HUES6 (cell line): Measurements from ENCODE around the gene PIGL.
"Not testable (repeated sequence)": the region's sequence is repeated elsewhere in the genome, so short reads cannot be mapped to it uniquely, and the experiment has no call there.

Experiments used
- H3K27ac ChIP-seq: 2 replicates; pipeline ENCODE4 v1.7.0; 2013; ENCODE audit warnings: low read depth, mild to moderate bottlenecking, low read length, inconsistent platforms
- H3K27me3 ChIP-seq: 2 replicates; pipeline ENCODE4 v1.6.1; 2013; ENCODE audit warnings: low read length; ENCODE audit not compliant: control insufficient read depth, insufficient read depth
- H3K36me3 ChIP-seq: 2 replicates; pipeline ENCODE4 v1.6.1; 2013; ENCODE audit warnings: low read length; ENCODE audit not compliant: control insufficient read depth, insufficient read depth
- H3K4me1 ChIP-seq: 2 replicates; pipeline ENCODE4 v1.6.1; 2013; ENCODE audit warnings: low read length; ENCODE audit not compliant: control insufficient read depth, insufficient read depth
- H3K4me3 ChIP-seq: 2 replicates; pipeline ENCODE4 v1.5.1; 2013; ENCODE audit warnings: low read depth, low read length
- H3K9ac ChIP-seq: one replicate; pipeline ENCODE4 v1.6.1; 2013; ENCODE audit warnings: mild to moderate bottlenecking, low read length
- H3K9me3 ChIP-seq: 2 replicates; pipeline ENCODE4 v1.6.1; 2013; ENCODE audit warnings: low read depth, low read length; ENCODE audit not compliant: control insufficient read depth, insufficient read depth

PIGL gene

DNA sequence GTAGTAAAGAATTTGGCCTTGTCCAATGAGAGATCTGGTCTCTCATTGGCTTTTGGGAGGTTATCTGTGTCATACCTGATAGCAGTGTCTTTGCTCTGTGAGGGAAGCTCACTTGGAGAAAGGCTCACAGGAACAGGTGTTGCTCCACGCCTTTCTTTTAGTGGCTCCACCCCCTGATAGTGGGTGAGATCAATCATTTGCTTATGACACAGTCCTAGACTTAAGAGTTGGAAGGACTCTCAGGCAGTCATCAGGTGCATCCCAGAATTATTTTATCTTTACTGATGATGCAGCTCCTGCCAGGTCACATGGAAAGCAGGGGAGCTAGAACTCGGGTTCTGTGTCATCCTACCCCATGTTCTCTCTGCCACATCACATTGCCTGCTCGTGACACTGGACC is 76.9 kb downstream of the PIGL start:
- no peak overlapping the region for H3K4me3 ChIP-seq
- H3K9me3 ChIP-seq = no peaks in the 10 kb centered on the region
- H3K9ac ChIP-seq = no peak overlapping the region
- H3K4me1 ChIP-seq = peaks cover 11% of the 10 kb centered on the region
- no peak overlapping the region for H3K27ac ChIP-seq
- no peaks in the 10 kb centered on the region for H3K36me3 ChIP-seq
- H3K27me3 ChIP-seq = no peaks in the 10 kb centered on the region

DNA sequence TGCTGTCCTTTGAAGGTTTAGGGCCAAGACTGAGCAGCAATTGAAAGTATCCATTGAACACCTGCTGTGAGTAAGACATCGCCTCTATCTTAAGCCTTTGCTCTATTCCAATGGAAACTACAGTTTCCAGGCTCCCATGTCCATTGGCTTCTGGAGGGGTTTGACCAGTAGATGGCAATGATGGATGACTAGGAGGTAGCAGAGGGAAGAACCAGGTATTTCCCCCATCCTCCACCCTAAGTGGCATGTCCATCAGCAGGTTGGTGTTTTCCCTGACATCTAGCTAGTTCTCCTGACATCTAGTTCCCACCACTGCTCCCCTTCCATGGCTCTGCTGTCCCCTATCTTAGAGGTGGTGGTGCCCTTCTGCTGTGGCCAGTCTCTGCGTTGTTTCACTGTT is 77.5 kb downstream of the PIGL start:
- Histone ChIP-seq H3K4me3 (no peak overlapping the region), H3K27ac (no peak overlapping the region), H3K4me1 (peaks cover 11% of the 10 kb centered on the region)

DNA sequence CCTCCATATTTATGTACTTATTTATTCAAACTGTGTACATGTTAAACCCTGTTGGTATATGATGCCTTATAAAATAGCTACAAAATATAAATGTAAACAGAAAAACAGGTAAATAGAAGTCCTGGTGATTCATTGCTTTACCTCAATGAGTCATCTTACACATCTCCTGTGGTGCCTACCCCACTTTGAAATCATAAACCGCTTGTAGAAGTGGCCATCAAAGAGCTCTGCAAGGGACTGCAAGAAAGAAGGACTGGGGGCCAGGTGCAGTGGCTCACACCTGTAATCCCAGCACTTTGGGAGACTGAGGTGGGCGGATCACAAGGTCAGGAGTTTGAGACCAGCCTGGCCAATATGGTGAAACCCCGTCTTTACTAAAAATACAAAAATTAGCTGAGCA is 79.1 kb downstream of the PIGL start:
- H3K27me3 ChIP-seq, H3K36me3 ChIP-seq, H3K27ac ChIP-seq, H3K4me3 ChIP-seq, H3K9me3 ChIP-seq, H3K9ac ChIP-seq: not testable (repeated sequence)
- peaks cover 11% of the 10 kb centered on the region for H3K4me1 ChIP-seq

More for the DNA sequence above, 77.5 kb downstream of the PIGL start:
- H3K9me3 ChIP-seq = no peaks in the 10 kb centered on the region
- no peaks in the 10 kb centered on the region for H3K27me3 ChIP-seq
- no peak overlapping the region for H3K9ac ChIP-seq
- H3K36me3 ChIP-seq = no peaks in the 10 kb centered on the region

DNA sequence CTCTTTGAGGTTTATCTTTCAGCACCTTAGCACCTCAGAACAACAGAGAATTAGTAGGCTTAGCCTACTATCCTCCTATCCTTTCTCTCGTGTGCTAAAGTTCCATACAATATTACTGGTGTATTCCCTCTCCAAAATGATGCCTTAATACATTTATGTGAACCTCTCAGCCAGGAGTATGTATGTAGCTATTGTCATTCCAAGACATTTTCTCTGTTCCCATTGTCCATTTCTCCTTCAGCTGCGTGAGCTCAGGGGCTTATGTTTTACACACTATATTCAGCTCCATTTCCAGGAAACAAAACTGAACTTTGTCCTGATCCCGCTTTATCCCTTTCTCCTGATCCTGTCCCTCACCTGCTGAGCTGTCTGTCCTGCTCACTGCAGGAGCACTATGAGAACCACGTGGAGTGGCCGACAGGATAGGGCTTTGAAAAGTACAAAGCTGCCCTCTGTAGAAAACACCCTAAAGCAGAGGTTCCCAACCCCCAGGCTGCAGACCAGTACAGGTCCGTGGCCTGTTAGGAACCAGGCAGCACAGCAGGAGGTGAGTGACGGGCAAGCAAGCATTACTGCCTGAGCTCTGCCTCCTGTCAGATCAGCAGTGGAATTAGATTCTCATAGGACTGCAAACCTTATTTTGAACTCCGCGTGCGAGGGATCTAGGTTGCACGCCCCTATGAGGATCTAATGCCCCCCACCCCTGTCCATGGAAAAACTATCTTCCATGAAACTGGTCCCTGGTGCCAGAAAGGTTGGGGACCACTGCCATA is 80.5 kb downstream of the PIGL start:
- Histone ChIP-seq H3K27ac (no peak overlapping the region), H3K9me3 (no peaks in the 10 kb centered on the region), H3K9ac (no peak overlapping the region)

DNA sequence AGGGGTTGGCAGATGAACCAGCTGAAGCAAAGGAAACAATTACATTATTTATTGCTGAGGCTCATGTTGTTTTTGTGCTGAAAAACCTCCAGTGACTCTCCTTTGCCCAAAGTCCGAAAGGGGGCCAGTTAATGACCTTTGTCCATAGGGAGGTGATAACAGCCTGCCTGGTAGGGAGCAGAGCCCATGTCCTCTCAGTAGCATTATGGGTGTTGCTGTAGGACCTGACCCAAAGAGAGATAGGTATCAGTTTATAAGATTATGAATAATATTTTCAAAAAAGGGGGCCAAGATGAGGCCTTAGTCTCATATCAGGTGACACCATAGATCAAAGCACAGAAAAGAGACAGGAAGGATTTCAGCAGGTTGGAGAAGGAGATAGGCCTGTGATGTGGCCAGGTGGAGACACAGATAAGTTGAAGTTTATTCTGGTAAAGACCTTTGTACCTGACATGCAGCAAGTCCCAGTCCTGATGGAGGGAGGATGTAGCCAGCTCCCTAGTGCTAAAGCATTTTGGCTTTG is 81.2 kb downstream of the PIGL start:
- Histone ChIP-seq H3K36me3 (peaks cover 13% of the 10 kb centered on the region), H3K27ac (no peak overlapping the region), H3K9ac (no peak overlapping the region), H3K4me1 (peaks cover 11% of the 10 kb centered on the region), H3K4me3 (no peak overlapping the region), H3K27me3 (no peaks in the 10 kb centered on the region), H3K9me3 (no peaks in the 10 kb centered on the region)

More for the DNA sequence above, 80.5 kb downstream of the PIGL start:
- H3K27me3 ChIP-seq = no peaks in the 10 kb centered on the region
- H3K36me3 ChIP-seq = peaks cover 13% of the 10 kb centered on the region
- no peak overlapping the region for H3K4me3 ChIP-seq
- peaks cover 11% of the 10 kb centered on the region for H3K4me1 ChIP-seq

DNA sequence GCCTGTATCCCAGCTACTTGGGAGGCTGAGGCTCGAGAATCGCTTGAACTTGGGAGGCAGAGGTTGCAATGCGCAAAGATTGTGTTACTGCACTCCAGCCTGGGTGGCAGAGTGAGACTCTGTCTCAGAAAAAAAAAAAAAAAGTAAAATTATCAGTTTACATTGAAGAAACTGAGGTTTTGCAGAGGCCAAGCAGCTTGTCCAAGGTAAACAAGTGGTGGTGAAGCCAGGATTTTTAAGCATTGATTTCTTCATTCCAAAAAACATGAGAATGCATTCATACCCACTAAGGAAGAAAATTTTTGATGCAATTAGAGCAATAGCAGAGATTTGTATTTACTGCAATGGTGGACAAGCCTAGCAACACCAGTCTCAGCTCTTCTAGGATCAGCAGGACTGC is 83.5 kb downstream of the PIGL start:
- Histone ChIP-seq H3K9ac (no peak overlapping the region), H3K9me3 (no peaks in the 10 kb centered on the region), H3K36me3 (peaks cover 13% of the 10 kb centered on the region), H3K27me3 (no peaks in the 10 kb centered on the region), H3K27ac (no peak overlapping the region), H3K4me3 (no peak overlapping the region), H3K4me1 (peaks cover 11% of the 10 kb centered on the region)

DNA sequence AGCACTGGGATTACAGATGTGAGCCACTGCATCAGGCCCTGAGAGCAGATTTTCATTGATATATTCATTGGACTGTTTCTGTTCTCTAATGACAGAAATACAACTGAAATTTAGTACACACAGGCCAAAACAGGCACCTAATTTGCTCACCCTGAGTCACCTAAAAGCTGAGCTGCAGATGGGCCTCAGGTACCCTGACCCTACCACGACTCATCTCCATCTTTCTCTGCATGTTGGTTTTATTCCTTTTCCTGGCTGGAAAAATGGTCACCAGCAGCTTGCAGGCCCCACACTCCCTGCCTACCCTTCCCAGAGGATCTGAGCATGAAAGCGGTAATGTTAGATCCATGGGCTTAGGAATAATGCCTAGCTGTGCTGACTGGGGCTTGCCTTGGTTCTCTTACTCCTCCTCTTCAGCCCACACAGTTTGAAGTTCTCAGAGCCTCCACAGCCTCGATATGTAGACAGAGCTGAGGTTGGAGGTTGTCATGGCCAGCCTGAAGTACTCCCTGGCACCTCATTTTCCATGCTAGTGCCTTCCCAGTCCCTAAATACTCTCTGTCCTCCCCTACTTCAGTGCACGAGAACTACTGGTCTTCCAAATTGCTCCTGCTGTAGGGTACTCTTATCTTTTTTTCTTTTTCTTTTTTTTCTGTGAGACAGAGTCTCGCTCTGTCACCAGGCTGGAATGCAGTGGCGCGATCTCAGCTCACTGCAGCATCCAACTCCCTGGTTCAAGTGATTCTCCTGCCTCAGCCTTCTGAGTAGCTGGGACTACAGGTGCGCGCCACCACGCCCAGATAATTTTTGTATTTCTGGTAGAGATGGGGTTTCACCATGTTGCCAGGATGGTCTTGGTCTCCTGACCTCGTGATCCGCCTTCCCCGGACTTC is 85.2 kb downstream of the PIGL start:
- H3K27ac ChIP-seq = no peak overlapping the region
- H3K9ac ChIP-seq = no peak overlapping the region
- H3K27me3 ChIP-seq = no peaks in the 10 kb centered on the region
- no peak overlapping the region for H3K4me3 ChIP-seq
- H3K4me1 ChIP-seq = peaks cover 8% of the 10 kb centered on the region
- H3K9me3 ChIP-seq = no peaks in the 10 kb centered on the region
- peaks cover 13% of the 10 kb centered on the region for H3K36me3 ChIP-seq

DNA sequence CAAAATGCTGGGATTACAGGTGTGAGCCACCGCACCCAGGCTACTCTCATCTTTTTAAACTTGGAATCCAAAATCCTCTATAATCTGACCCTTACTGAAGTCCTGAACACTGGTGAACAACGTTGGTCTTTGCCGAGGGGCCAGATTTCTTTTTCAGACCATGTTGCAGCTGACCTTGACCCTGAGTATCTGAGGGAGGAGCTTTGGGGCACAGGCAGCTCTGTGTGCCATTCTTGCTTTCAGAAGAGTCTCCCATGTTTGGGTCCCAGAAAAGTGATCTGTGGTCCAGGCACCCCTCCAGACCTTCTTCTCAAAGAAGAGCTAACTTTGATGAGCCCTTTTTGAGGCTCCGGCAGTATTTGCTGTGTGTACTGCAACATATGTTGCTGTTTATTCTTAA is 85.8 kb downstream of the PIGL start:
- Histone ChIP-seq H3K36me3 (peaks cover 13% of the 10 kb centered on the region), H3K27ac (no peak overlapping the region), H3K4me1 (peaks cover 2% of the 10 kb centered on the region; the same call in 1 of the 2 replicates), H3K27me3 (no peaks in the 10 kb centered on the region), H3K9me3 (no peaks in the 10 kb centered on the region), H3K4me3 (no peak overlapping the region), H3K9ac (no peak overlapping the region)

DNA sequence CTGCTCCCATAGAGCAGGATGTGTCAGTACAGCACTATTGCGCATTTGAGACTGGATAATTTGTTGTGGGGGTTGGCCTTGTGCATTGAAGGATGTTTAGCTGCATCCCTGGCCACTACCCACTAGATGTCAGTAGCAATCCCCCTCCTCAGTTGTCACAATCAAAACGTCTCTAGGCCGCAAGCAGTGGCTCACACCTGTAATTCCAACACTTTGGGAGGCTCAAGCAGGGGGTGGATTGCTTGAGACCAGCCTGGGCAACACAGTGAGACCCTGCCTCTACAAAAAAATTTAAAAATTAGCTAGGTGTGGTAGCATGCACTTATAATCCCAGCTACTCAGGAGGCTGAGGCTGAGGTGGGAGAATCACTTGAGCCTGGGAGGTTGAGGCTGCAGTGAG is 87.8 kb downstream of the PIGL start:
- no peaks in the 10 kb centered on the region for H3K4me1 ChIP-seq
- H3K4me3 ChIP-seq = no peak overlapping the region
- no peaks in the 10 kb centered on the region for H3K9me3 ChIP-seq
- H3K27ac ChIP-seq = no peak overlapping the region
- H3K36me3 ChIP-seq = peaks cover 12% of the 10 kb centered on the region
- H3K27me3 ChIP-seq = no peaks in the 10 kb centered on the region
- no peak overlapping the region for H3K9ac ChIP-seq

DNA sequence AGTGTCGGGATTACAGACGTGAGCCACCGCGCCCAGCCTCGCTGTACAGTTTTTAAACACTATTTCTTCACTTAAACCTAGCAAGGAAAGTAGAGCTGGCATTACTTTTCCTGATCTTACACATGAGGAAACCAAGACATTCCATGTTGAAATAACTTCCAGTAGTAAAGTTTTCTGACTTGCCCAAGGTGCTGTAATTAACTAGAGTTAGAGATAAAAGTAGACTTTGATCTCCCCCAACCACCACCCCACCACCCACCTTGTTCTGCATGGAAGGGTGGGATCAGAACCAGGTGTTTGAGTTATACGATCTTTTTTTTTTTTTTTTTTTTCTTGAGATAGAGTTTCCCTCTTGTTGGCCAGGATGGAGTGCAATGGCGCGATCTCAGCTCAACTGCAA is 89.2 kb downstream of the PIGL start:
- Histone ChIP-seq H3K27me3 (no peaks in the 10 kb centered on the region), H3K36me3 (peaks cover 10% of the 10 kb centered on the region), H3K4me3 (no peak overlapping the region), H3K9ac (no peak overlapping the region), H3K9me3 (peaks cover 4% of the 10 kb centered on the region; the same call in 1 of the 2 replicates), H3K4me1 (no peaks in the 10 kb centered on the region), H3K27ac (no peak overlapping the region)

DNA sequence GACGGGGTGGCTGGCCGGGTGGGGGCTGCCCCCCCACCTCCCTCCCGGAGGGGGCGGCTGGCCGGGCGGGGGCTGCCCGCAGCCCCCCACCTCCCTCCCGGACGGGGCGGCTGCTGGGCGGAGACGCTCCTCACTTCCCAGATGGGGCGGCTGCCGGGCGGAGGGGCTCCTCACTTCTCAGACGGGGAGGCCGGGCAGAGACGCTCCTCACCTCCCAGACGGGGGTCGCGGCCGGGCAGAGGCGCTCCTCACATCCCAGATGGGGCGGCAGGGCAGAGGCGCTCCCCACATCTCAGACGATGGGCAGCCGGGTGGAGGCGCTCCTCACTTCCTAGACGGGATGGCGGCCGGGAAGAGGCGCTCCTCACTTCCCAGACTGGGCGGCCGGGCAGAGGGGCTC is 95.1 kb downstream of the PIGL start:
- H3K27me3 ChIP-seq, H3K4me3 ChIP-seq, H3K27ac ChIP-seq, H3K4me1 ChIP-seq, H3K9ac ChIP-seq: not testable (repeated sequence)
- H3K36me3 ChIP-seq = peaks cover 29% of the 10 kb centered on the region
- peaks cover 14% of the 10 kb centered on the region; the same call in 1 of the 2 replicates for H3K9me3 ChIP-seq
